ENCODE measurements around the gene GLO1.

GRCh38 chr6:38686270-38687042, 16.5 kb downstream of the GLO1 start:
- TF ChIP-seq CTCF (IDR thresholded peaks at IDR 0.05; ENCODE audit: poor library complexity) (no peak), EZH2 (IDR thresholded peaks at IDR 0.05; ENCODE audit: borderline replicate concordance) (no peak), EZH2phosphoT487 (IDR thresholded peaks at IDR 0.05; ENCODE audit: low read depth, severe bottlenecking, unreplicated experiment) (no peak)
